HG02885 (cell line): ENCODE results near the gene TNPO3.
"Not testable (repeated sequence)": the region's sequence is repeated elsewhere in the genome, so short reads cannot be mapped to it uniquely, and the experiment has no call there.

ENCODE experiments used
- ATAC-seq: cut with Tn5 transposase; IDR thresholded peaks from one replicate; pipeline ENCODE4 v1.9.1; 2021; ENCODE audit warnings: mild to moderate bottlenecking; ENCODE audit not compliant: unreplicated experiment, poor library complexity

The TNPO3 gene

DNA sequence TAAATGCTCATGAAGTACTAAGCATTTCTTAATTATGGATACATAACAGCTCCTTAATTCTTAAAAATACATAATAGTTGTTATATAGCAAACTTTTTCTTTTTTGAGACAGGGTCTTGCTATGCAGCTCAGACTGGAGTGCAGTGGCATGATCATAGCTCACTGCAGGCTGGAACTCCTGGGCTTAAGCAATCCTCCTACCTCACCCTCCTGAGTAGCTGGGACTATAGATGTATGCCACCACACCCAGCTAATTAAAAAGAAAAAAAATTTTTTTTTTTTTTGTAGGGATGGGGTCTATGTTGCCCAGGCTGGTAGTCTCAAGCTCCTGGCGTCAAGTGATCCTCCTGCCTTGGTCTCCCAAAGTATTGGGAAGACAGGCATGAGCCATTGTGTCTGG, 86.3 kb downstream of the TNPO3 start:
- no peak for ATAC-seq

- ATAC-seq, result peak; percentile 86
Measured at GRCh38 chr7:128963327-128963757, 91.6 kb downstream of the TNPO3 start.

DNA sequence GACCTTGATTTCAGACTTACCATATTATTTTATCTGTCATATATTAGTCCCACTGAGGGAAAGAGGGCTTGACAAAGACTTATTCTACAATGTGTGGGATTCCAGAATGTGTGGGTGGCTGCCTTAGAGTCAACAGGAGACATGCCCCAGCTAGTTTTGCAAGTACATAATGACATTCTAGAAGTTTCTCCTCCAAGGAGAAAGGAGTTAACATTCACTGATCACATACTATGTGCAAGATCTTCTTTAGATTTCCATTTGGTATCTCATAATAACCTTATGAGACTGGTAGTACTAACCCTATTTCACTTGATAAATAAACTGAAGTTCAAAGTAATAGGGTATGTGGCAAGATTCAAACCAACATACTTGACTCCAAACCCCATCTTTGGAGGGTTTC, 92.0 kb downstream of the TNPO3 start:
- ATAC-seq, result peak; percentile 32

DNA sequence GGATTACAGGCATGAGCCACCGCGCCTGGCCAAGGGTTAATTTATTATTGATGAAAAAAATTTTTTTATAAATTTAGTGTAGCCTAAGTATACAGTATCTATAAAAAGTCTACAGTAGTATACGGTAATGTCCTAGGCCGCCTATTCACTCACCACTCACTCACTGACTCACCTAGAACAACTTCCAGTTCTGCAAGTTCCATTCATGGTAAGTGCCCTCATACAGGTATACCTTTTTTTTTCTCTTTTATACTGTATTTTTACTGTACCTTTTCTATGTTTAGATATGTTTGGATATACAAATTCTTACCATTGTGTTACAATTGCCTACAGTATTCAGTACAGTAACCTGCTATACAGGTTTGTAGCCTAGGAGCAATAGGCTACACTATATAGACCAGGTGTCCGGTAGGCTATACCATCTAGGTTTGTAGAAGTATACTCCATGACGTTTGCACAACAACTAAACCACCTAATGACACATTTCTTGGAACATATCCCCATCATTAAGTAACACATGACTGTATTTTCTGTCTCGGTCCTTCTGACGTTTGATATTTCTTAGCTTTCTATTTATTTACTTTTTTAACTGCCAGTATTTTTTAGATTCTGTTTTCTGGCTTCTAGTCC, 93.8 kb downstream of the TNPO3 start:
- ATAC-seq, result no peak

DNA sequence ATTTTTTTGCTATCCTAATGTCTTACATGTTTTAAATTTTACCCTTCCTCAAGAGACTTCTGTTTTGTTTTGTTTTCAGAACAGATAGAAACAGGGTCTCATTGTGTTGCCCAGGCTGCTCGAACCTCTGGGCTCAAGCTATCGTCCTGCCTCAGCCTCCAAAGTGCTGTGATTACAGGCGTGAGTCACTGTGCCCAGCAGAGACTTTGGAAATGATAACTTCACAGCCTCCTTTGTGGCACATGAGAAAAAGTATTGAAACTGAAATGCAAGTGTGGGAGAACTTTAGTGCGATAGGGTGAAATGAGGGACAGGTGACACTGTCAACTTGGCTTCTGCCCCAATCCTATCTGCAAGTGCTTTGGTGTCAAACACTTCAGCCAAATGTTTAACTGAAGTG, 95.6 kb downstream of the TNPO3 start:
- no peak for ATAC-seq

GRCh38 chr7:128955981-128956380, 98.9 kb downstream of the TNPO3 start:
- ATAC-seq, result no peak

DNA sequence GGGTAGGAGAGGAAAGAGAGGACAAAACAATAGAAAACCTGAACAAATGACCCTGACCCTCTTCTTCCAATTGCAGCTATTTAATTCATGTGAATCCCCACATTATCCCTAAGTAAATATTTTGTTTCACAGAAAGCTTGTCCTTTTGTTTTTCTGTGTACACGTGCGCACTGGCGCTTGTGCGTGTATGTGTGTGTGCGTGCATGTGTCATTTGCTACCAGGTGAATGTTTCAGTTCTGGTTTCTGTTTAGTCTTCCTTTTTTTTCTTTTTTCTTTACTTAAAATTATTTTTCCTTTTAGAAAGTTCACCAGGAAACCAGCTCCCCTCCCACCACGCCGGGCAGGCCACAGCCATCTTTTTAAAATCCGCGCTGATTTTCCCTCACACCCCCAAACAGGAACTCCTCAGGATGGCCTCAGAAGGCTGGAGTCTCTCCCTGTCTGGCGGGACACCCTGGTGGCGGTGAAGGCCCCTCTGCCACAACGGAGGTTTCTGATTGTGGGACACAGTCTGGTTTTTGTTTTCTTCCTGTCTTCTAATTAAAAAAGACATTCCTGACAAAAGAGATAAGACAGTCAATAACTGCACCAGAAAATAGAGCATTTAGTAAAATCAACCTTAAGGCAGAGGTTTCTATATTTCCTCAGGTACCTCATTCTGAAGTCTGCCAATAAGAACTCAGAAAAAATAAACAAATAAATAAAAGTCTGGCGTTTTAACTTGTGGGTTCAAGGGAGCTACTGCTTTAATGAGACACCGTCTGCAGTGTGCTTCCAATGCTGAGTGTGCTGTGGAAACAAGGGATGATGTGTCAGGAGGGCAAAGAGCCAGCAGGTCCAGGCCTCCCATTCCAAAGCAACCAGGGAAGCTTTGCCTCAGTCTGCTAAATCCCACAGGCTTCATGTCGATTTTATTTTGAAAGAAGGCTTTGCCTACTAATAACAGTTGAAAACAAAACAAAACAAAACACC, 99.8 kb downstream of the TNPO3 start:
- peak; percentile 71 for ATAC-seq

DNA sequence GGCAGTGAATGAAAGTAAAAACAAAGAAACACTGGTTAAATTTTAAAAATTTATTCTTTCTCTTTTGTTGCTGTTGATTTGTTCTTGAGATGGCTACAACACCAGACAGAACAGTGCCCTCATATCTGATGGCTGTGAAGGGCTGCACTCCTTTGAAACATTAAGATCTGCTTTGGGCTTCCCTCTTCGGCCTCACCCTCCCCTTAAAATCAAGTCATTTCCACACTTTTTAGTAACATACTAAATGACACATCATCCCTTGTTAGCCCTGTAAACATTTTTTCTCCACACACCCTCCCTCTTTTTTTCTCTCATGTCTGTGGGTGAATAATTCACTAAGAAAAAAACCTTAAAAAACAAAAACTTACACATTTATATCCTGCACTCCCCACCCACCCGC, 100.8 kb downstream of the TNPO3 start:
- no peak for ATAC-seq

GRCh38 chr7:128951296-128951695, 103.6 kb downstream of the TNPO3 start:
- no peak for ATAC-seq

DNA sequence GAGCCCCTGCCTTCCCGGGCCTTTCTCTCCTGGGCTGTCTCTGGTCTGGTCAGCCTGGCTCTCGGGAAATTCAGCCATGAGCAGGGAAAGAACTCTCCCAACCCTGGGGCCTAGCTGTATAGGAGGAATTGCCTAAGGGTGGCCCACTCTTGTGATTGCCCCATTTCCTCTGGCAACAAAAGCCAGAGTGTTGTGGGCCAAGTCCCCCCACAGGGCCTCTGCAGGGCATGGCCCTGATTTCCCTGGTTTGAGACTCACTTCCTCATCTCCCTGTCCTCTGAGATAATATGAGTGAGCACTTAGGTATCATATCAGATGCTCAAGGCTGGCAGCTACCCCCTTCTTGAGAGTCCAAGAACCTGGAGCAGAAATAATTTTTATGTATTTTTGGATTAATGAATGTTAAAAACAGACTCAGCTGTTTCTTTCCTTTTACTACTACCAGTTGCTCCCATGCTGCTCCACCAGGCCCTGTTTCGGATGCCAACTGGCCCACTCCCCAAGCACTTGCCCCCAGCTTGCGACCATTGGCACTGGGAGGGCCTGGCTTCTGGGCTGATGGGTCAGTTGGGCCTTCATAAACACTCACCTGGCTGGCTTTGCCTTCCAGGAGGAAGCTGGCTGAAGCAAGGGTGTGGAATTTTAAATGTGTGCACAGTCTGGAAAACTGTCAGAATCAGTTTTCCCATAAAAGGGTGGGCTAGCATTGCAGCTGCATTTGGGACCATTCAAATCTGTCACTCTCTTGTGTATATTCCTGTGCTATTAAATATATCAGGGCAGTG, 105.7 kb downstream of the TNPO3 start:
- no peak for ATAC-seq

DNA sequence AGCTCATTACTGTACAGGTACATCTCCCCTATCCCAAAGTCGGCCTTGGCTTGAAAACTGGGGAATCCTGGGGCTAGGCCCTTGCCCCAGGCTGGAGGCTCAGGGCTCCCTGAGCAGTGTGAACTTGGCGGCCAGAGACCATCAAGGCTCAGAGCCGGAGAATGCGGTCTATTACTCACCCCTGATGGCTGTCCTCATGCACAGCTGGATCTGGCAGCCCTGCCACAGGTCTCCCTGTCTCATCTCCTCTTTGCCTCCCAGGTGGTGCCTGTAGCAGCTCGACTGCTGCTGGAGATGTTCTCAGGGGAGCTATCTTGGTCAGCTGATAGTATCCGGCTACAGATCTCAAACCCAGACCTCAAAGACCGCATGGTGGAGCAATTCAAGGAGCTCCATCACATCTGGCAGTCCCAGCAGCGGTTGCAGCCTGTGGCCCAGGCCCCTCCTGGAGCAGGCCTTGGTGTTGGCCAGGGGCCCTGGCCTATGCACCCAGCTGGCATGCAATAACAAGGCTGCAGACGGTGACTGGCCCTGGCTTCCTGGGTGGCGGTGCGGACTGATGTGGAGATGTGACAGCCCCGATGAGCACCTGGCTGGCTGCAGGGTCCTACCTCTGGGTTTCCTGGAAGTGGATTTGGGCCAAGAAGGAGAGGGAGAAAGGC, 106.5 kb downstream of the TNPO3 start:
- no peak for ATAC-seq

DNA sequence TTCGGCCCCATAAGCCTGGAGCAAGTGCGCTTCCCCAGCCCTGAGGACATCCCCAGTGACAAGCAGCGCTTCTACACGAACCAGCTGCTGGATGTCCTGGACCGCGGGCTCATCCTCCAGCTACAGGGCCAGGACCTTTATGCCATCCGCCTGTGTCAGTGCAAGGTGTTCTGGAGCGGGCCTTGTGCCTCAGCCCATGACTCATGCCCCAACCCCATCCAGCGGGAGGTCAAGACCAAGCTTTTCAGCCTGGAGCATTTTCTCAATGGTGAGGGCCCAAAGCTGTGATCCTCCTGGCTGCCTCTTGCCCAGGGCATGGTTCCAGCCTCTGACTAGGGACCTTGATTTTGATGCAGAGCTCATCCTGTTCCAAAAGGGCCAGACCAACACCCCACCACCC, 107.1 kb downstream of the TNPO3 start:
- ATAC-seq, result no peak

DNA sequence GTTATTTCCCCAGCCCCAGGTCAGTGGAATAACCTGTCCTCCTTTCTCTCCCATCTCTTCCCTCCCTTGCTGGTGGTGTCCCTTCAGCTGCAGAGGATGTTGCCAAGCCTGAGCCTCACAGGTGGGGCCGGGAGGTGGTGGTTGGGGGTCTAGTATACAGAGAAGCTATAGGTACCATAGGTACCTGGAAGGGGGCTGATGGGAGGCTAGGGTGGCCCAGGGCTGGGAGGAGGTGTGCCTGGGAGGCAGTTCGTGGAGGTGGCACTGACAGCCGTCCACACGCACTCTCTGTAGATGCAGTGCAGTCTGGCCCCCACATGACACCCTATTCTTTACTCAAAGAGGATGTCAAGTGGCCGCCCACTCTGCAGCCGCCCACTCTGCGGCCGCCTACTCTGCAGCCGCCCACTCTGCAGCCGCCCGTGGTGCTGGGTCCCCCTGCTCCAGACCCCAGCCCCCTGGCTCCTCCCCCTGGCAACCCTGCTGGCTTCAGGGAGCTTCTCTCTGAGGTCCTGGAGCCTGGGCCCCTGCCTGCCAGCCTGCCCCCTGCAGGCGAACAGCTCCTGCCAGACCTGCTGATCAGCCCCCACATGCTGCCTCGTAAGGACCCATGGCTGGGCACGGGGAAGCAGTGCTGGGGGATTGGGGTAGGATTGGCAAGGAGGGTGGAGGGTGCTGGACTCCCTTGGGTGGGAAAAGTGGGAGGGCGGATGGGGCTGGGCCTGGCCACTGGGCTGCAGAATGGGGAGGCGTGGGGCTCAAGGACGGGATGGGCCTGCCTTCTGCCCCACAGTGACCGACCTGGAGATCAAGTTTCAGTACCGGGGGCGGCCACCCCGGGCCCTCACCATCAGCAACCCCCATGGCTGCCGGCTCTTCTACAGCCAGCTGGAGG, 107.7 kb downstream of the TNPO3 start:
- no peak for ATAC-seq

DNA sequence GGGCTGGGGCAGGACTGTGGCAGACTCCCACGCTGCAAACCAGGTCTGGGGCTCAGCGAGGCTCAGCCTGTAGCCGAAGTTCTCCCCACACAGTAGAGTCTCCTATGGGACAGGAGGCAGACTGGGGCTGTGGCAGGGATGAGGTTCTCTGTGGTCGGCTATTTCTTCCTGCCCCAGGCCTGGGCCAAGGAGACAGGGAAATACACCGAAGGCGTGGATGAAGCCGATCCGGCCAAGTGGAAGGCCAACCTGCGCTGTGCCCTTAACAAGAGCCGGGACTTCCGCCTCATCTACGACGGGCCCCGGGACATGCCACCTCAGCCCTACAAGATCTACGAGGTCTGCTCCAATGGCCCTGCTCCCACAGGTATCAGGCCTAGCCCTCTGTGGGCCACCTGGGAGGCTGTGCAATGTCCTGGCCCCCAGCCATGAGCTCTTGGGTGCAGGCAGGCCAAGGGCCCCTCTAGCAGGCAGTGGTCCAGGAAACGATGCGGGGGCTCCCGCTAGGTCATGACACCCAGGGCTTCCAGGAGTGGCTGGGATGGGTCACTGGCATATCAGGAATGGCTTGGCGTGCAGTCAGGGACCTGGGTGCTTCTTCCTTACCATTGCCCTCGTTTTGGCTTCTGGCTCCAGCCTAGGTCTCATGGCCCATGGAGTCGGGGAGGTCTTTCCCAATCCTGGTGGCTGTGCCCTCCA, 109.1 kb downstream of the TNPO3 start:
- ATAC-seq, result no peak

DNA sequence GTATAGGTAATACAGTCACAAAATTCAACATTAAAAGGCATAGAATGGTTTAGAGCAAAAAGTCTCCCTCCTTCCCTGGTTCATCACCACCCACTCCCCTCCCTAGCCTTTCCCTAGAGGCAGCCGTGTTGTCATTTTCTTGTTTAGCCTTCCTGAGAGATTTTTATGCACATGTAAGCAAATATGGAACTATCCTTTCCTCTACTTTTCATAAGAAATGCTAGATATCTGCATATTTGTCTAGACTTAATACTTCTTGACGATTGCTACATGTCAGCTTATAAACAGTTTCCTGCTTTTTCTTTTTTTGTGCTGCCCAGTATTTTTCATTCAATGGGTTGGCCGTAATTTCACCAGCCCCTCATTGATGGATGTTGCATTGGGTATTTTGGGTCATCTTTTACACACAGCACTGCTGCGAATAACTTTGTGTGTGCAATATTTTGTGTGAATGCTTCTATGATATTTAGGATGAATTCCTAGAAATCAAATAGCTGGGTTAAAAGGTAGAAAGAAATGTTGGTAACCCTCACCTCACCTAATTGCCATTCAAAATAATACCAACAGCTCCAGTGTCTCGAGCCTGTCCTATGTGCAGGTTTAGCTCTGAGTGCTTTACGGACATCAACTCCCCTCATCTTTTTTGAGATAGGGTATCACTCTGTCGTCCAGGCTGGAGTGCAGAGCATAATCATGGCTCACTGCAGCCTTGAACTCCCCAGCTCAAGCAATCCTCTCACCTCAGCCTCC, 110.2 kb downstream of the TNPO3 start:
- ATAC-seq, result no peak

DNA sequence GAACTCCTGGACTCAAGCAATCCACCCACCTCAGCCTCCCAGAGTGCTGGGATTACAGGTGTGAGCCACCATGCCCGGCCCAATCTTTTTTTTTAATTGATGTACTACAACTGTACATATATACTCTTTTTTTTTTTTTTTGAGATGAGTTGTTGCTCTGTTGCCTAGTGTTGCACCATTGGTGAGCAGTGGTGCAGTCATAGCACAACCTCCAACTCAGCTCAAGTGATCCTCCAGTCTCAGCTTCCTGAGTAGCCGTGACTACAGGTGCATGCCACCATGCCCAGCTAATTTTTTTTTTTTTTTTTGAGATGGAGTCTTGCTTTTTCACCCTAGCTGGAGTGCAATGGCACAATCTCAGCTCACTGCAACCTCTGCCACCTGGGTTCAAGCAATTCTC, 111.7 kb downstream of the TNPO3 start:
- not testable (repeated sequence) for ATAC-seq

DNA sequence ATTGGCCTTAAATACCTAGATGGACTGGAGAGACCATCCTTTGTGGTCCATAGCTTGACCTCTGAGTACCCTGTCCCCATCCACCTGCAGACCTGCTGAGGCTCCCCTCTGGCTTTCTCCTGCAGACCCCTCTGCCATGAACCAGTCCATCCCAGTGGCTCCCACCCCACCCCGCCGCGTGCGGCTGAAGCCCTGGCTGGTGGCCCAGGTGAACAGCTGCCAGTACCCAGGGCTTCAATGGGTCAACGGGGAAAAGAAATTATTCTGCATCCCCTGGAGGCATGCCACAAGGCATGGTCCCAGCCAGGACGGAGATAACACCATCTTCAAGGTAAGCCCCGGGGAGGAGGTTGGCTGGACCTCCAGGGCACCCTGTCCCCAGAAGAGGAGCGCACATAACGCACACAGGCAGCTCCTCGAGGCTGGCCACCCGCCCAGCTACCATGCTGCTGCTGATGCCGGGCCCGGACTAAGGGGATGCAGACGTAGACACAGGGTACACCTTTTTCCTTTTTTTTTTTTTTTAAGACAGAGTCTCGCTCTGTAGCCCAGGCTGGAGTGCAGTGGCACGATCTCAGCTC, 112.9 kb downstream of the TNPO3 start:
- ATAC-seq, result no peak
